OCI-LY1 (cell line): ENCODE data around the gene CACNA1B.

Experiments
- H2AFZ ChIP-seq: fragments of 200-600 bp; sonication (generic), shearing (Covaris generic); 2 replicates; pipeline ENCODE4 v1.6.0; 2014; ENCODE audit warnings: antibody characterized with exemption, mild to moderate bottlenecking, low read length
- H3F3A ChIP-seq: fragments of 200-600 bp; sonication (generic), shearing (Covaris generic); 2 replicates; pipeline ENCODE4 v1.6.0; 2014; ENCODE audit warnings: mild to moderate bottlenecking, antibody characterized with exemption, low read length, moderate library complexity; ENCODE audit not compliant: insufficient read depth
- H3K27ac ChIP-seq: fragments of 200-600 bp; sonication (generic); 2 replicates; pipeline ENCODE4 v1.5.1; 2014; ENCODE audit warnings: low read length, mixed run types, mild to moderate bottlenecking, low read depth; ENCODE audit not compliant: poor library complexity, severe bottlenecking
- H3K27me3 ChIP-seq: fragments of 200-600 bp; sonication (generic); 2 replicates; pipeline ENCODE4 v1.6.0; 2014; ENCODE audit warnings: antibody characterized with exemption, mild to moderate bottlenecking, low read length, moderate library complexity; ENCODE audit not compliant: insufficient read depth
- H3K36me3 ChIP-seq: fragments of 200-600 bp; sonication (generic); 2 replicates; pipeline ENCODE4 v1.6.1; 2014; ENCODE audit warnings: mild to moderate bottlenecking, antibody characterized with exemption, low read length, moderate library complexity, mixed read lengths; ENCODE audit not compliant: insufficient read depth
- H3K4me1 ChIP-seq: fragments of 200-600 bp; sonication (generic); 2 replicates; pipeline ENCODE4 v1.5.1; 2014; ENCODE audit warnings: mild to moderate bottlenecking, low read length, moderate library complexity; ENCODE audit not compliant: insufficient read depth, severe bottlenecking
- H3K4me2 ChIP-seq: fragments of 200-600 bp; sonication (generic), shearing (Covaris generic); 2 replicates; pipeline ENCODE4 v1.6.1; 2014; ENCODE audit warnings: low read length
- H3K4me3 ChIP-seq: fragments of 200-600 bp; sonication (generic); 2 replicates; pipeline ENCODE4 v1.5.1; 2014; ENCODE audit warnings: low read length, low read depth, mild to moderate bottlenecking, mixed read lengths; ENCODE audit not compliant: poor library complexity, severe bottlenecking
- H3K79me2 ChIP-seq: fragments of 200-600 bp; shearing (Covaris generic); 2 replicates; pipeline ENCODE4 v1.6.1; 2016; ENCODE audit warnings: mixed run types, low read length, mixed read lengths; ENCODE audit not compliant: insufficient read depth
- H3K9ac ChIP-seq: fragments of 200-600 bp; sonication (generic), shearing (Covaris generic); 2 replicates; pipeline ENCODE4 v1.6.1; 2014; ENCODE audit warnings: mild to moderate bottlenecking, low read length, mixed read lengths
- H3K9me2 ChIP-seq: fragments of 200-600 bp; sonication (generic), shearing (Covaris generic); 2 replicates; pipeline ENCODE4 v1.6.1; 2014; ENCODE audit warnings: low read depth, mild to moderate bottlenecking, low read length, mixed read lengths
- H3K9me3 ChIP-seq: fragments of 200-600 bp; shearing (Covaris generic); 2 replicates; pipeline ENCODE4 v1.6.1; 2014; ENCODE audit warnings: low read length, mixed read lengths
- H4K20me1 ChIP-seq: fragments of 200-600 bp; sonication (generic), shearing (Covaris generic); 2 replicates; pipeline ENCODE4 v1.6.0; 2016; ENCODE audit warnings: mild to moderate bottlenecking, low read length; ENCODE audit not compliant: insufficient read depth
- CTCF ChIP-seq: fragments of 200-600 bp; sonication (generic), shearing (Covaris generic); IDR thresholded peaks from 2 replicates; pipeline ENCODE4 v1.5.1; 2017; ENCODE audit warnings: mild to moderate bottlenecking, antibody characterized with exemption, low read length, moderate library complexity, mixed read lengths
- EZH2 ChIP-seq: fragments of 200-600 bp; sonication (generic), shearing (Covaris generic); IDR thresholded peaks from 2 replicates; pipeline ENCODE4 v1.8.0; 2017; ENCODE audit warnings: borderline replicate concordance, mixed run types, mild to moderate bottlenecking, antibody characterized with exemption, low read length, moderate library complexity, mixed read lengths

CACNA1B gene

GRCh38 chr9:137833721-137834613 is 43.6 kb upstream of the CACNA1B start:
- Histone ChIP-seq H3K4me3 (no peak overlapping the region), H3K4me2 (no peak overlapping the region), H3K9me2 (no peaks in the 10 kb centered on the region), H3K36me3 (peaks cover 82% of the 10 kb centered on the region), H3K27ac (no peak overlapping the region), H3K9ac (no peak overlapping the region), H3K9me3 (no peaks in the 10 kb centered on the region), H3K79me2 (no peaks in the 10 kb centered on the region), H3K27me3 (no peaks in the 10 kb centered on the region), H3K4me1 (no peaks in the 10 kb centered on the region), H2AFZ (no peak overlapping the region), H4K20me1 (no peaks in the 10 kb centered on the region), H3F3A (no peaks in the 10 kb centered on the region)
- TF ChIP-seq EZH2 (no peak), CTCF (no peak)

DNA sequence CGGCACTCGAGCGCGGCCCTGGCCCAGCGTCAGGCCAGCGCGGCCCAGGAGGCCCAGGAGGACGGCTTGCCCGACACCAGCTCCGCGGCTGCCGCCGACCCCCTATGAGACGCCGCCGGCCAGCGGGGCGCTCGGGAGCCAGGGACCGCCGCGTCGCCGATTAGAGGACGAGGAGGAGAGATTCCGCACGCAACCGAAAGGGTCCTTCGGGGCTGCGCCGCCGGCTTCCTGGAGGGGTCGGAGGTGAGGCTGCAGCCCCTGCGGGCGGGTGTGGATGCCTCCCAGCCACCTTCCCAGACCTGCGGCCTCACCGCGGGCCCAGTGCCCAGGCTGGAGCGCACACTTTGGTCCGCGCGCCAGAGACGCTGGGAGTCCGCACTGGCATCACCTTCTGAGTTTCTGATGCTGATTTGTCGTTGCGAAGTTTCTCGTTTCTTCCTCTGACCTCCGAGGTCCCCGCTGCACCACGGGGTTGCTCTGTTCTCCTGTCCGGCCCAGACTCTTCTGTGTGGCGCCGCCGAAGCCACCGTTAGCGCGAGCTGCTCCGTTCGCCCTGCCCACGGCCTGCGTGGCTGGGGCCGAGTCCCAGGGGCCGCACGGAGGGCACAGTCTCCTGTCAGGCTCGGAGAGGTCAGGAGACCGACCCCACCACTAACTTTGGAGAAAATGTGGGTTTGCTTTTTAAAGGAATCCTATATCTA is 42.6 kb upstream of the CACNA1B start:
- Histone ChIP-seq H3K36me3 (peaks cover 72% of the 10 kb centered on the region), H3K27ac (no peak overlapping the region), H3F3A (no peaks in the 10 kb centered on the region), H3K9me2 (no peaks in the 10 kb centered on the region), H3K4me3 (no peak overlapping the region), H2AFZ (no peak overlapping the region), H3K4me1 (no peaks in the 10 kb centered on the region), H3K27me3 (no peaks in the 10 kb centered on the region), H3K9ac (no peak overlapping the region), H3K9me3 (no peaks in the 10 kb centered on the region), H3K4me2 (no peak overlapping the region), H3K79me2 (no peaks in the 10 kb centered on the region), H4K20me1 (no peaks in the 10 kb centered on the region)
- TF ChIP-seq EZH2 (no peak), CTCF (no peak)

GRCh38 chr9:137836151-137836830 is 41.3 kb upstream of the CACNA1B start:
- Histone ChIP-seq H3K9me3 (no peaks in the 10 kb centered on the region), H2AFZ (no peak overlapping the region), H3K36me3 (peaks cover 59% of the 10 kb centered on the region), H3K4me3 (no peak overlapping the region), H3K9me2 (no peaks in the 10 kb centered on the region), H3K4me1 (no peaks in the 10 kb centered on the region), H3K27me3 (no peaks in the 10 kb centered on the region), H3K27ac (no peak overlapping the region), H3K79me2 (no peaks in the 10 kb centered on the region), H3K9ac (no peak overlapping the region), H3K4me2 (no peak overlapping the region), H4K20me1 (no peaks in the 10 kb centered on the region), H3F3A (no peaks in the 10 kb centered on the region)
- TF ChIP-seq CTCF (no peak), EZH2 (no peak)
